Embryonic facial prominence (tissue), 1 donor: ENCODE results near the gene CCDC14.
"Not testable (repeated sequence)": the region's sequence is repeated elsewhere in the genome, so short reads cannot be mapped to it uniquely, and the experiment has no call there.

ENCODE experiments used
- DNase-seq: peaks from one replicate; pipeline ENCODE4 v3.0.0-alpha.2; 2016; ENCODE audit errors: extremely low spot score

The CCDC14 gene

GRCh38 chr3:123960781-123961507 is at the start of gene CCDC14:
CCDC14 (minus strand) TSS chr3:123961229; CDS start chr3:123961173, 56 bp downstream.
- peak; percentile 95 for DNase-seq

- DNase-seq, result not testable (repeated sequence)
These were observed 47.3 kb upstream of the CCDC14 start for GRCh38 chr3:124008321-124008720.

GRCh38 chr3:124007186-124007585 is 46.2 kb upstream of the CCDC14 start:
- no peak for DNase-seq

- DNase-seq, result not testable (repeated sequence)
These were observed 41.5 kb upstream of the CCDC14 start for GRCh38 chr3:124002405-124003079.

GRCh38 chr3:124001366-124001765 is 40.3 kb upstream of the CCDC14 start:
- DNase-seq, result not testable (repeated sequence)

GRCh38 chr3:123997543-123997942 is 36.5 kb upstream of the CCDC14 start:
- no peak for DNase-seq

GRCh38 chr3:123993818-123994217 is 32.8 kb upstream of the CCDC14 start:
- DNase-seq, result no peak

GRCh38 chr3:123991730-123992588 is 30.9 kb upstream of the CCDC14 start, which contains the start of gene ROPN1:
ROPN1 (minus strand) TSS chr3:123992124; CDS start chr3:123980481, 11,643 bp downstream.
- DNase-seq, result not testable (repeated sequence)

GRCh38 chr3:123986427-123986826 is 25.4 kb upstream of the CCDC14 start:
- DNase-seq, result no peak

GRCh38 chr3:123984957-123985356 is 23.9 kb upstream of the CCDC14 start:
- DNase-seq, result no peak

- no peak for DNase-seq
These were observed 23.3 kb upstream of the CCDC14 start for GRCh38 chr3:123984350-123984749.

- DNase-seq, result not testable (repeated sequence)
These were observed 20.3 kb upstream of the CCDC14 start for GRCh38 chr3:123981317-123981716.

- DNase-seq, result no peak
These were observed 19.5 kb upstream of the CCDC14 start for GRCh38 chr3:123980539-123980938.

- peak; percentile 35 for DNase-seq
These were observed 18.8 kb upstream of the CCDC14 start for GRCh38 chr3:123979525-123980501.

GRCh38 chr3:123976904-123977303 is 15.9 kb upstream of the CCDC14 start:
- DNase-seq, result not testable (repeated sequence)

GRCh38 chr3:123976181-123976898 is 15.3 kb upstream of the CCDC14 start:
- not testable (repeated sequence) for DNase-seq

- not testable (repeated sequence) for DNase-seq
These were observed 14.0 kb upstream of the CCDC14 start for GRCh38 chr3:123975030-123975429.

- DNase-seq, result peak; percentile 62
These were observed 10.4 kb upstream of the CCDC14 start for GRCh38 chr3:123971406-123971805.

- not testable (repeated sequence) for DNase-seq
These were observed 6.2 kb upstream of the CCDC14 start for GRCh38 chr3:123967260-123967659.

GRCh38 chr3:123966799-123967198 is 5.8 kb upstream of the CCDC14 start:
- DNase-seq, result not testable (repeated sequence)
